ENCODE measurements around the gene ST6GALNAC3. TPM values are rescaled to one million over a fixed set of nuclear protein-coding genes. Genes with fewer than 3 reads are reported as not detected.

ST6GALNAC3 gene
- total RNA-seq, 2 donors from 2014 or later, result 2.5 to 5.7 TPM

GRCh38 chr1:76680651-76681050, 606.1 kb downstream of the ST6GALNAC3 start:
- no peak for TF ChIP-seq CTCF (IDR thresholded peaks at IDR 0.05)
- Histone ChIP-seq H3K27ac (no peak overlapping the region), H3K4me3 (no peak overlapping the region), H3K27me3 (no peaks in the 10 kb centered on the region), H3K9me3 (no peaks in the 10 kb centered on the region), H3K9ac (ENCODE audit: low read depth in 2 of 2, low read length in 2 of 2) (no peak overlapping the region), H3K36me3 (no peaks in the 10 kb centered on the region), H3K4me1 (no peaks in the 10 kb centered on the region)
- no peak for DNase-seq
- intact Hi-C loops (cut with DNase I), result no loop called here

GRCh38 chr1:76682138-76682537, 607.6 kb downstream of the ST6GALNAC3 start:
- no peak overlapping the region for H3K4me3 ChIP-seq
- H3K36me3 ChIP-seq, result no peaks in the 10 kb centered on the region
- no peaks in the 10 kb centered on the region for H3K27me3 ChIP-seq
- H3K9me3 ChIP-seq, result no peaks in the 10 kb centered on the region
- DNase-seq, result no peak
- no peak for TF ChIP-seq CTCF (IDR thresholded peaks at IDR 0.05)
- intact Hi-C loops (cut with DNase I), result no loop called here
- H3K4me1 ChIP-seq, result no peaks in the 10 kb centered on the region
- H3K9ac ChIP-seq (ENCODE audit: low read depth in 2 of 2, low read length in 2 of 2), result no peak overlapping the region
- H3K27ac ChIP-seq, result no peak overlapping the region

Other genes with a start within 250 kb of the ST6GALNAC3 start
- not detected for gene ASB17, start 142.3 kb upstream of the ST6GALNAC3 start, total RNA-seq

Measured in colonic mucosa (tissue), 4 donors.